Suprapubic skin (tissue), 4 donors: ENCODE data around the gene KRTAP2-2.

Experiments
- EP300 ChIP-seq: sonication (generic); formaldehyde crosslinking; IDR thresholded peaks from one replicate; pipeline ENCODE4 v1.6.1; 2017; ENCODE audit warnings: antibody characterized with exemption
- POLR2AphosphoS5 ChIP-seq, 3 donors: sonication (generic); formaldehyde crosslinking; IDR thresholded peaks; one replicate each; pipeline ENCODE4 v1.6.1; 2017; ENCODE audit warnings: antibody characterized with exemption in 3 of 3
- TF ChIP-seq, protein P1 (sequence below), 2 donors: fragments of 200-600 bp in 1 of 2; fragments of 450-650 bp in 1 of 2; sonication (generic) in 1 of 2; IDR thresholded peaks; one replicate each; pipeline ENCODE4 v1.5.1; 2016 to 2019; ENCODE audit warnings: antibody characterized with exemption in 2 of 2, mild to moderate bottlenecking in 1 of 2, moderate library complexity in 1 of 2

DNA sequence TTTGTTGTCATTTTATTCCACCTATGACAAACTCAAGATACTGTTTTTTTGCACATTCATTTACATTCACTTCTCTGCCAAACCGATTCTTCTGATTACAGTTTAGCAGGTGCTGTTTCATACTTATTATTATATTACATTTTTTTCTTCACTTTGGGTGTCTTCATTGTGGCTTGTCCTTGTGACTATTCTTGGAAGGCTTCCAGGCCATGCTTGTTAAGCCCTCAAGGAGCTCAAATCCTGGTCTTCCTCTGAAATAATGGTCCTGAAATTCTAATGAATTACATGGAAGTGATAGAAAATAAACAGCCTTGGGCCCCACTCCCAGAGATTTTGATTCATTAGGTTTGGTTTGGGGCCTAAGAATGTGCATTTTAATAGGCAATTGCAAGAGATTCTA lies 9.3 kb upstream of the KRTAP2-2 start:
- TF ChIP-seq POLR2AphosphoS5 (IDR thresholded peaks at IDR 0.05), result no peak
- TF ChIP-seq, protein P1, sequence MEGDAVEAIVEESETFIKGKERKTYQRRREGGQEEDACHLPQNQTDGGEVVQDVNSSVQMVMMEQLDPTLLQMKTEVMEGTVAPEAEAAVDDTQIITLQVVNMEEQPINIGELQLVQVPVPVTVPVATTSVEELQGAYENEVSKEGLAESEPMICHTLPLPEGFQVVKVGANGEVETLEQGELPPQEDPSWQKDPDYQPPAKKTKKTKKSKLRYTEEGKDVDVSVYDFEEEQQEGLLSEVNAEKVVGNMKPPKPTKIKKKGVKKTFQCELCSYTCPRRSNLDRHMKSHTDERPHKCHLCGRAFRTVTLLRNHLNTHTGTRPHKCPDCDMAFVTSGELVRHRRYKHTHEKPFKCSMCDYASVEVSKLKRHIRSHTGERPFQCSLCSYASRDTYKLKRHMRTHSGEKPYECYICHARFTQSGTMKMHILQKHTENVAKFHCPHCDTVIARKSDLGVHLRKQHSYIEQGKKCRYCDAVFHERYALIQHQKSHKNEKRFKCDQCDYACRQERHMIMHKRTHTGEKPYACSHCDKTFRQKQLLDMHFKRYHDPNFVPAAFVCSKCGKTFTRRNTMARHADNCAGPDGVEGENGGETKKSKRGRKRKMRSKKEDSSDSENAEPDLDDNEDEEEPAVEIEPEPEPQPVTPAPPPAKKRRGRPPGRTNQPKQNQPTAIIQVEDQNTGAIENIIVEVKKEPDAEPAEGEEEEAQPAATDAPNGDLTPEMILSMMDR (IDR thresholded peaks at IDR 0.05), result no peak
- no peak for TF ChIP-seq EP300
